HepG2 (cell line): Measurements from ENCODE around the gene OSM. TPM values are rescaled to one million over a fixed set of nuclear protein-coding genes. Genes with fewer than 3 reads are reported as not detected.

Source experiments
- ARNT ChIP-seq: fragments of 450-650 bp; IDR thresholded peaks from 2 replicates; pipeline ENCODE4 v1.6.1; 2017
- CBX1 ChIP-seq: IDR thresholded peaks from one replicate; pipeline ENCODE4 v1.6.1; 2016; ENCODE audit warnings: antibody characterized with exemption, low read depth
- CTCF ChIP-seq: sonication (generic); formaldehyde crosslinking; IDR thresholded peaks from 2 replicates; pipeline ENCODE4 v1.5.0; 2020; ENCODE audit warnings: mild to moderate bottlenecking, missing genetic modification reagents, moderate library complexity
- HDAC2 ChIP-seq: sonication (generic); formaldehyde crosslinking; IDR thresholded peaks from 2 replicates; pipeline ENCODE4 v1.4.0; 2020; ENCODE audit warnings: missing genetic modification reagents
- HES4 ChIP-seq: sonication (generic); formaldehyde crosslinking; IDR thresholded peaks from 2 replicates; pipeline ENCODE4 v1.9.0; 2021; ENCODE audit warnings: mild to moderate bottlenecking, missing genetic modification reagents, borderline replicate concordance
- KAT8 ChIP-seq: IDR thresholded peaks from 2 replicates; pipeline ENCODE4 v1.6.1; 2016; ENCODE audit warnings: missing genetic modification reagents, missing compliant biosample characterization
- KDM2A ChIP-seq: sonication (generic); formaldehyde crosslinking; IDR thresholded peaks from 2 replicates; pipeline ENCODE4 v1.4.0; 2020; ENCODE audit warnings: low read depth, missing genetic modification reagents, borderline replicate concordance
- MTA1 ChIP-seq: sonication (generic); formaldehyde crosslinking; IDR thresholded peaks from 2 replicates; pipeline ENCODE4 v1.4.0; 2020; ENCODE audit warnings: missing genetic modification reagents, mild to moderate bottlenecking, borderline replicate concordance
- MYC ChIP-seq: sonication (generic); formaldehyde crosslinking; IDR thresholded peaks from 2 replicates; pipeline ENCODE4 v1.9.0; 2021; ENCODE audit warnings: missing genetic modification reagents, borderline replicate concordance
- NCOA2 ChIP-seq: sonication (generic); formaldehyde crosslinking; IDR thresholded peaks from 2 replicates; pipeline ENCODE4 v1.8.0; 2022; ENCODE audit warnings: inconsistent platforms
- RAD21 ChIP-seq: fragments of 450-650 bp; formaldehyde crosslinking; IDR thresholded peaks from 2 replicates; pipeline ENCODE4 v1.5.0; 2020; ENCODE audit warnings: mild to moderate bottlenecking
- RBM39 ChIP-seq: fragments of 200-400 bp; formaldehyde crosslinking; IDR thresholded peaks from one replicate; pipeline ENCODE4 v1.6.1; 2018; ENCODE audit warnings: antibody characterized with exemption, mild to moderate bottlenecking, low read depth, low read length; ENCODE audit not compliant: poor library complexity, severe bottlenecking
- SOX13 ChIP-seq, 3 experiments: fragments of 450-650 bp in 1 of 3; sonication (generic) in 1 of 3; formaldehyde crosslinking in 1 of 3; IDR thresholded peaks in 2 of 3; conservative IDR thresholded peaks in 1 of 3; 2 replicates each; pipeline versions ENCODE4 v1.5.0 to v1.6.1; 2016 to 2020; ENCODE audit warnings: antibody characterized with exemption in 1 of 3, mild to moderate bottlenecking in 1 of 3, missing compliant biosample characterization in 1 of 3, missing genetic modification reagents in 1 of 3, moderate library complexity in 1 of 3
- TARDBP ChIP-seq: sonication (generic); formaldehyde crosslinking; IDR thresholded peaks from 2 replicates; pipeline ENCODE4 v1.8.0; 2022; ENCODE audit warnings: mild to moderate bottlenecking, missing genetic modification reagents
- ZBTB2 ChIP-seq: sonication (generic); formaldehyde crosslinking; IDR thresholded peaks from 2 replicates; pipeline ENCODE4 v1.8.0; 2022; ENCODE audit warnings: low read depth, missing genetic modification reagents
- ZFP90 ChIP-seq: sonication (generic); formaldehyde crosslinking; IDR thresholded peaks from 2 replicates; pipeline ENCODE4 v1.8.0; 2022; ENCODE audit warnings: missing genetic modification reagents, mild to moderate bottlenecking, inconsistent platforms, borderline replicate concordance
- ZMAT3 ChIP-seq: sonication (generic); formaldehyde crosslinking; conservative IDR thresholded peaks from 2 replicates; pipeline ENCODE4 v1.7.0; 2021; ENCODE audit warnings: missing genetic modification reagents
- ZNF24 ChIP-seq: fragments of 450-650 bp; IDR thresholded peaks from 2 replicates; pipeline ENCODE4 v1.6.1; 2017; ENCODE audit warnings: antibody characterized with exemption, mild to moderate bottlenecking
- ZNF609 ChIP-seq: sonication (generic); formaldehyde crosslinking; IDR thresholded peaks from 2 replicates; pipeline ENCODE4 v1.4.0; 2020; ENCODE audit warnings: mild to moderate bottlenecking, missing genetic modification reagents, borderline replicate concordance
- ZNF704 ChIP-seq: sonication (generic); formaldehyde crosslinking; IDR thresholded peaks from 2 replicates; pipeline ENCODE4 v1.8.1; 2023; ENCODE audit warnings: mild to moderate bottlenecking, inconsistent platforms, moderate library complexity, missing genetic modification reagents, borderline replicate concordance
- polyA plus RNA-seq, 8 experiments: library from polyadenylated mRNA; depleted of rRNA in 3 of 8; stranded (reverse) in 7 of 8; unstranded in 1 of 8; fragments of >200 nt; fragmentation: Illumina TruSeq in 4 of 8; extraction: Trizol in 4 of 8; gene quantifications; 2 replicates each; pipeline versions ENCODE4 v1.2.1 to v1.2.3, GENCODE V29; 2011 to 2016; ENCODE audit warnings: low read depth in 4 of 8, missing spikeins in 1 of 8, mixed read lengths in 1 of 8; ENCODE audit not compliant: insufficient read depth in 1 of 8
- total RNA-seq, 5 experiments: library from RNA; depleted of rRNA; stranded (reverse); fragments of >200 nt; fragmentation: Illumina TruSeq; extraction: Trizol; gene quantifications; 2 replicates each; pipeline ENCODE4 v1.2.3, GENCODE V29; 2016; ENCODE audit warnings: low read depth in 1 of 5

OSM gene
- total and polyA plus RNA-seq, 2 of the 13 experiments (the other 11 are each of a cell fraction or from before 2014, with no cell fraction given) = not detected

GRCh38 chr22:30262917-30263741, 3.5 kb downstream of the OSM start (continued):
- TF ChIP-seq NCOA2 (no peak), ZBTB2 (no peak), CBX1 (no peak), TARDBP (CRISPR knock-in tag) (no peak), ARNT (no peak), ZFP90 (CRISPR knock-in tag) (no peak), MYC (CRISPR knock-in tag) (peak; percentile 40; the same call in 1 of the 2 replicates), MTA1 (no peak), SOX13 (IDR thresholded peaks at IDR 0.05) (no peak), SOX13 (CRISPR knock-in tag; conservative IDR thresholded peaks at IDR 0.05 in 1 of 2, IDR thresholded peaks at IDR 0.05 in 1 of 2) (0 out of 4 replicates have a peak, but pooled peaks of 1 of the 2 experiments have one; percentile 25), HES4 (no peak), CTCF (peak; percentile 78), RBM39 (peak; percentile 39), KAT8 (peak; percentile 19; the same call in 1 of the 2 replicates), ZNF609 (no peak), KDM2A (CRISPR knock-in tag) (peak; percentile 77; the same call in 1 of the 2 replicates), RAD21 (peak; percentile 52), ZNF24 (no peak), ZMAT3 (CRISPR knock-in tag) (no peak), HDAC2 (CRISPR knock-in tag) (no peak), ZNF704 (CRISPR knock-in tag) (no peak)
